Endothelial cell of umbilical vein (primary cell): ENCODE data around the gene DST. TPM values are rescaled to one million over a fixed set of nuclear protein-coding genes. Genes with fewer than 3 reads are reported as not detected.

ENCODE experiments used
- BruUV-seq: library from RNA; stranded (reverse); fragments of 400-500 nt; replicated peaks from 2 replicates; lab custom pipeline; 2021; lab: Mats Ljungman, UMichigan
- CTCF ChIA-PET: fragments of 300-600, 350-600 bp; sonication (Branson Sonifier 250); formaldehyde crosslinking; loops from one replicate; lab custom pipeline; 2021; ENCODE audit warnings: antibody characterized with exemption, inconsistent platforms; lab: Charles Lee
- POLR2A ChIA-PET: fragments of 300-600, 350-600 bp; sonication (Branson Sonifier 250); formaldehyde crosslinking; loops from one replicate; lab custom pipeline; 2021; ENCODE audit warnings: antibody characterized with exemption, inconsistent platforms; lab: Charles Lee
- DNase-seq: peaks from one replicate; pipeline ENCODE4 v3.0.0-alpha.2; 2011; ENCODE audit warnings: low read depth, low spot score
- FAIRE-seq: peaks from 2 replicates; lab custom pipeline; 2011; peaks lifted over from hg19 to GRCh38; lab: Jason Lieb, UNC
- H2AFZ ChIP-seq: 2 replicates; pipeline ENCODE4 v1.6.0; 2012; ENCODE audit warnings: low read depth, low read length, control low read depth, inconsistent platforms
- H3K27ac ChIP-seq: 2 replicates; pipeline ENCODE4 v1.5.1; 2011; ENCODE audit warnings: low read depth, mild to moderate bottlenecking, control low read depth, low read length, moderate library complexity; ENCODE audit not compliant: insufficient read depth
- H3K27me3 ChIP-seq, 2 experiments: 2 replicates each; pipeline versions ENCODE4 v1.6.0 to v1.6.1; 2011; ENCODE audit warnings: low read length in 2 of 2, mixed read lengths in 1 of 2; ENCODE audit not compliant: control insufficient read depth in 2 of 2, insufficient read depth in 2 of 2
- H3K36me3 ChIP-seq, 2 experiments: 2 replicates in 1 of 2; 3 replicates in 1 of 2; pipeline ENCODE4 v1.5.1; 2011; ENCODE audit warnings: low read length in 2 of 2, mild to moderate bottlenecking in 1 of 2, moderate library complexity in 1 of 2; ENCODE audit not compliant: control insufficient read depth in 2 of 2, insufficient read depth in 2 of 2; ENCODE audit errors: extremely low read depth in 1 of 2
- H3K4me1 ChIP-seq: 3 replicates; pipeline ENCODE4 v1.5.1; 2011; ENCODE audit warnings: mild to moderate bottlenecking, low read length; ENCODE audit not compliant: control insufficient read depth, insufficient read depth; ENCODE audit errors: extremely low read depth
- H3K4me2 ChIP-seq: 2 replicates; pipeline ENCODE4 v1.6.1; 2011; ENCODE audit warnings: low read length, control low read depth, mixed read lengths; ENCODE audit not compliant: insufficient read depth
- H3K4me3 ChIP-seq, 3 experiments: fragments of 200-600 bp in 1 of 3; sonication (generic), shearing (Covaris generic) in 1 of 3; replicated peaks in 1 of 3; 2 replicates each; pipeline ENCODE4 v1.5.1; 2011 to 2016; ENCODE audit warnings: control low read depth in 3 of 3, low read length in 3 of 3, mild to moderate bottlenecking in 2 of 3, inconsistent platforms in 1 of 3, low read depth in 1 of 3, moderate library complexity in 1 of 3; ENCODE audit not compliant: insufficient read depth in 1 of 3
- H3K79me2 ChIP-seq: 2 replicates; pipeline ENCODE4 v1.6.0; 2012; ENCODE audit warnings: low read length, inconsistent platforms; ENCODE audit not compliant: control insufficient read depth, insufficient read depth
- H3K9ac ChIP-seq: replicated peaks from 2 replicates; pipeline ENCODE3; 2011; ENCODE audit warnings: low read length, control low read depth; ENCODE audit not compliant: insufficient read depth; ENCODE audit errors: extremely low read depth
- H3K9me1 ChIP-seq: replicated peaks from 3 replicates; pipeline ENCODE4 v1.6.0; 2011; ENCODE audit warnings: mild to moderate bottlenecking, low read length; ENCODE audit not compliant: control insufficient read depth, insufficient read depth; ENCODE audit errors: extremely low read depth
- H3K9me3 ChIP-seq: replicated peaks from 2 replicates; pipeline ENCODE4 v1.5.1; 2012; ENCODE audit warnings: low read length, inconsistent platforms; ENCODE audit not compliant: control insufficient read depth, insufficient read depth
- H4K20me1 ChIP-seq: replicated peaks from 2 replicates; pipeline ENCODE3; 2011; ENCODE audit warnings: mild to moderate bottlenecking, low read length; ENCODE audit not compliant: control insufficient read depth, insufficient read depth; ENCODE audit errors: extremely low read depth
- EZH2 ChIP-seq: IDR thresholded peaks from 2 replicates; pipeline ENCODE4 v1.6.1; 2012; ENCODE audit warnings: borderline replicate concordance, low read depth, mild to moderate bottlenecking, moderate library complexity, low read length, inconsistent platforms; ENCODE audit not compliant: severe bottlenecking
- FOS ChIP-seq: IDR thresholded peaks from 2 replicates; pipeline ENCODE4 v1.6.1; 2011; ENCODE audit warnings: mild to moderate bottlenecking, low read length, moderate library complexity, borderline replicate concordance; ENCODE audit not compliant: insufficient read depth
- GATA2 ChIP-seq: IDR thresholded peaks from 2 replicates; pipeline ENCODE4 v1.7.0; 2011; ENCODE audit warnings: low read depth, mild to moderate bottlenecking, moderate library complexity, mixed read lengths, low read length; ENCODE audit not compliant: insufficient read length, insufficient read depth
- JUN ChIP-seq: IDR thresholded peaks from 2 replicates; pipeline ENCODE4 v1.6.1; 2011; ENCODE audit warnings: borderline replicate concordance, low read depth; ENCODE audit not compliant: insufficient read length, insufficient read depth
- MYC ChIP-seq: IDR thresholded peaks from one replicate; pipeline ENCODE4 v1.6.1; 2011; ENCODE audit warnings: mild to moderate bottlenecking, low read depth, low read length
- POLR2A ChIP-seq: IDR thresholded peaks from 2 replicates; pipeline ENCODE4 v1.6.1; 2012; ENCODE audit warnings: low read depth, mild to moderate bottlenecking, control low read depth, low read length
- POLR2AphosphoS5 ChIP-seq: IDR thresholded peaks from 2 replicates; pipeline ENCODE4 v1.6.1; 2012; ENCODE audit warnings: low read depth, mild to moderate bottlenecking, control low read depth, low read length, moderate library complexity; ENCODE audit not compliant: insufficient read depth
- dilution Hi-C: fragments of 300-500 bp; cut with MboI; formaldehyde crosslinking; loops from one replicate; pipeline ENCODE4 v1.15.0; 2019; ENCODE audit warnings: low sequenced_read_pairs; ENCODE audit not compliant: extremely low pct_ligation_motif_present
- intact Hi-C: fragments of 100-400 bp; cut with micrococcal nuclease; formaldehyde crosslinking; loops from one replicate; pipeline ENCODE4 v1.10.0; 2022
- polyA plus RNA-seq, 4 experiments: library from polyadenylated mRNA; depleted of rRNA in 3 of 4; stranded (reverse) in 3 of 4; unstranded in 1 of 4; fragments of >200 nt; gene quantifications; 2 replicates each; pipeline versions ENCODE4 v1.2.1 to v1.2.3, GENCODE V29; 2011 to 2012; ENCODE audit warnings: missing spikeins in 1 of 4
- total RNA-seq: library from RNA; stranded (reverse); gene quantifications from 2 replicates; pipeline ENCODE4 v1.2.3, GENCODE V29; 2021
- TF ChIP-seq, protein P1 (sequence below): IDR thresholded peaks from 2 replicates; pipeline ENCODE4 v1.6.1; 2011; ENCODE audit not compliant: insufficient read depth, insufficient read length
- TF ChIP-seq, protein P2 (sequence below), 2 donors: IDR thresholded peaks; 1 replicate in 1 of 2; 2 replicates in 1 of 2; pipeline ENCODE4 v1.5.1; 2011; ENCODE audit warnings: low read length in 2 of 2, mild to moderate bottlenecking in 2 of 2, moderate library complexity in 2 of 2, control low read depth in 1 of 2, inconsistent platforms in 1 of 2, low read depth in 1 of 2; ENCODE audit not compliant: insufficient read depth in 1 of 2; ENCODE audit errors: extremely low read depth in 1 of 2

DST gene
- total and polyA plus RNA-seq, 2 donors (not counting 3 experiments of a cell fraction or from before 2014, with no cell fraction given): 62.3 to 253 TPM

DNA sequence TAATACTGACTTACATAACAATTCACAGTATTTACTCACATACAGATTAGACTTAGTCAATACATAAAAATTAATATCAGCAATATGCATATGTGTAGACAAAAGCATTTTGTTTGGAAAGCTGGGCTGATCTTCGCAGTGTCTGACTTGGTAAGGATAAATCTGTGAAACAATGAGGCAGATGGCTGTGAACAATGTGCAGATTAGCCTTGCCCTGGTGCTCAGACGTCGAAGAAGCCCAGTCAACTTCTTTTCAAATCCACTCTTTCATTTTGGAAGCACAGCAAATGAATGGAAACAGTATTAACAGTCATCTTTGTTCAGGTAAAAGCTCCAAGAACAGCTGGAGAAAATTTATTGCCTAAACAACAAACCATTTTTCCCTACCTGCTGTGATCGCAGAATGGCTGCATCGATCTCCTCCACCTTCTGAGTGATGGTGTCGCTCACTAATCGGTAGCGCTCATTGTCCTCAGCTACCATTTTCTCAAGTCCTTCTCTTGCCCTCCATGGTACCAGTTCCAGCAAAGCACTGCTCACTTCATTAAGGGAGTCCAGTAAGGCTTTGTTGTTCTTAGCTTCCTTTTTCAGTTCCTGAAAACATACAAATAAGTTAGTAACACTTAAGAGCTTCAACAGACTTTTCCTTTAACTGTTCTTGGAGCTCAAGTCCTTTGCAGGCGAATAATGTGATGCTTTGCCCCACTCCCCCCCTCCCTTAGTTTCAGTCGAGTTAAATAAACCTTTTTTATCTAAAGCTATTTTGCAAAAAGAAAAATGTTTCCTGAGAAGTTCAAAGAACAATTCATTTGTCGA lies 116.5 kb downstream of the DST start:
- Histone ChIP-seq H3K9me1 (no peaks in the 10 kb centered on the region), H4K20me1 (no peaks in the 10 kb centered on the region), H3K4me2 (no peak overlapping the region), H2AFZ (no peak overlapping the region), H3K79me2 (no peaks in the 10 kb centered on the region), H3K9ac (no peak overlapping the region), H3K9me3 (no peaks in the 10 kb centered on the region), H3K4me1 (peaks cover 4% of the 10 kb centered on the region), H3K4me3 (no peak overlapping the region), H3K27ac (no peak overlapping the region), H3K27me3 (no peaks in the 10 kb centered on the region), H3K36me3 (peaks cover 2 to 18% of the 10 kb centered on the region in 2 experiments)
- peak; percentile 43 for FAIRE-seq
- dilution Hi-C loops (no loop called here), intact Hi-C loops (loop anchor here (2.0 kb wide), 1 partner anchor 15 kb away; no protein-coding TSS in a partner anchor)
- ChIA-PET CTCF (interaction anchor here (1.0 to 3.7 kb wide), 8 partner anchors 14 to 156 kb away, joined by 3 to 21 read pairs (median 4); no protein-coding TSS in a partner anchor), POLR2A (interaction anchor here (0.6 kb wide), 1 partner anchor 17 kb away, joined by 5 read pairs; no protein-coding TSS in a partner anchor)
- TF ChIP-seq, protein P1, sequence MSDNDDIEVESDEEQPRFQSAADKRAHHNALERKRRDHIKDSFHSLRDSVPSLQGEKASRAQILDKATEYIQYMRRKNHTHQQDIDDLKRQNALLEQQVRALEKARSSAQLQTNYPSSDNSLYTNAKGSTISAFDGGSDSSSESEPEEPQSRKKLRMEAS: no peak
- TF ChIP-seq GATA2 (no peak), JUN (no peak), FOS (no peak), POLR2AphosphoS5 (no peak), POLR2A (no peak), MYC (no peak), EZH2 (no peak)
- TF ChIP-seq, protein P2, sequence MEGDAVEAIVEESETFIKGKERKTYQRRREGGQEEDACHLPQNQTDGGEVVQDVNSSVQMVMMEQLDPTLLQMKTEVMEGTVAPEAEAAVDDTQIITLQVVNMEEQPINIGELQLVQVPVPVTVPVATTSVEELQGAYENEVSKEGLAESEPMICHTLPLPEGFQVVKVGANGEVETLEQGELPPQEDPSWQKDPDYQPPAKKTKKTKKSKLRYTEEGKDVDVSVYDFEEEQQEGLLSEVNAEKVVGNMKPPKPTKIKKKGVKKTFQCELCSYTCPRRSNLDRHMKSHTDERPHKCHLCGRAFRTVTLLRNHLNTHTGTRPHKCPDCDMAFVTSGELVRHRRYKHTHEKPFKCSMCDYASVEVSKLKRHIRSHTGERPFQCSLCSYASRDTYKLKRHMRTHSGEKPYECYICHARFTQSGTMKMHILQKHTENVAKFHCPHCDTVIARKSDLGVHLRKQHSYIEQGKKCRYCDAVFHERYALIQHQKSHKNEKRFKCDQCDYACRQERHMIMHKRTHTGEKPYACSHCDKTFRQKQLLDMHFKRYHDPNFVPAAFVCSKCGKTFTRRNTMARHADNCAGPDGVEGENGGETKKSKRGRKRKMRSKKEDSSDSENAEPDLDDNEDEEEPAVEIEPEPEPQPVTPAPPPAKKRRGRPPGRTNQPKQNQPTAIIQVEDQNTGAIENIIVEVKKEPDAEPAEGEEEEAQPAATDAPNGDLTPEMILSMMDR (IDR thresholded peaks at IDR 0.05; ENCODE audit: extremely low read depth in 1 of 2, insufficient read depth in 1 of 2, low read depth in 1 of 2, low read length in 2 of 2): no peak
- no TSS peak for BruUV-seq
- DNase-seq: no peak
